ENCODE results near the gene ANKRD12.

The ANKRD12 gene

DNA sequence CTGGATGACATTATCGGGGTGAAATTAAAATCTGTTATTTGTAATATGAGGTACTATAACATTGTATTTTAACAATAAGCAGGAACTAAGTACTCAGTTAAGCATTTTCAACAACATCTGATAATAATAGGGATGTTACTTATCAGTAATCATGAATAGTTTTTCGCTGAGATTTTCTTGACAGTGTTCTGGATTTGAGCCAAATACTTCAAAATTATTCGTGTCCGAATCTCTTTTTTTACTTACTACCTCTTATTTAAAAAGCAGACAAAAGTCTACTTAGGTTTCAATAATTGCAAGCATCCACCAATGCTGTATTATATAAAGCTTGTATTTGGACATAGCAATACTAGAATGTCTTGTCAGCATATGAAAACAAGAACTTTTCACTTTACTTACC, 6.4 kb upstream of the ANKRD12 start:
- Histone ChIP-seq H3K9me3 (replicated peaks in 1 of 11) (no peaks in the 10 kb centered on the region), H4K20me1 (peaks cover 7 to 92% (median 23%) of the 10 kb centered on the region in 11 experiments; a peak in 15 of 22 replicates), H3K36me3 (peaks cover 97 to 100% (median 99%) of the 10 kb centered on the region in 11 experiments), H3K4me3 (no peak overlapping the region), H3K4me1 (peaks cover 4 to 13% (median 8%) of the 10 kb centered on the region in 10 experiments; a peak in 19 of 20 replicates), H3K27ac (no peak overlapping the region), H3K9ac (no peak overlapping the region; a peak in 1 of 22 replicates), H3K27me3 (no peaks in the 10 kb centered on the region), H3K4me2 (no peak overlapping the region)
- TF ChIP-seq Cebpa-rat (IDR thresholded peaks at IDR 0.05): no peak

DNA sequence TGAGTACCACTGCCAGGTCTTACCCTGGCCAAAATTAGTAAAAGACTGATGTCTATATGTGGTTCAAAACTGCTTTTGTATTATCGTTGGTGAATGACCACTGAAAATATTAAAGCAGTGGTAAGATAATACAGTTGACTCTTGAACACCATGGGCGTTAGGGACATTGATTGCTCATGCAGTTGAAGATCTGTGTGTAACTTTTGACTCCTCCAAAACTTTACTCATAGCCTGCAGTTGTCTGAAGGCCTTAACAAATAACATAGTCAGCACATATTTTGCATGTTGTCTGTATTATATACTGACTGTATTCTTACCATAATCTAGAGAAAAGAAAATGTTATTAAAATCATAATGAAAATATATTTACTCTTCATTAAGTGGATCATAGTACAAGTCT, 5.8 kb upstream of the ANKRD12 start:
- Histone ChIP-seq H3K9ac (no peak overlapping the region), H3K27ac (no peak overlapping the region), H3K36me3 (peaks cover 91 to 97% (median 94%) of the 10 kb centered on the region in 11 experiments), H3K4me3 (no peak overlapping the region), H3K9me3 (replicated peaks in 1 of 11) (no peaks in the 10 kb centered on the region), H3K4me1 (peaks cover 10 to 19% (median 14%) of the 10 kb centered on the region in 10 experiments), H3K27me3 (no peaks in the 10 kb centered on the region), H4K20me1 (peaks cover 7 to 85% (median 27%) of the 10 kb centered on the region in 11 experiments; a peak in 15 of 22 replicates), H3K4me2 (no peak overlapping the region)
- no peak for TF ChIP-seq Cebpa-rat (IDR thresholded peaks at IDR 0.05)

DNA sequence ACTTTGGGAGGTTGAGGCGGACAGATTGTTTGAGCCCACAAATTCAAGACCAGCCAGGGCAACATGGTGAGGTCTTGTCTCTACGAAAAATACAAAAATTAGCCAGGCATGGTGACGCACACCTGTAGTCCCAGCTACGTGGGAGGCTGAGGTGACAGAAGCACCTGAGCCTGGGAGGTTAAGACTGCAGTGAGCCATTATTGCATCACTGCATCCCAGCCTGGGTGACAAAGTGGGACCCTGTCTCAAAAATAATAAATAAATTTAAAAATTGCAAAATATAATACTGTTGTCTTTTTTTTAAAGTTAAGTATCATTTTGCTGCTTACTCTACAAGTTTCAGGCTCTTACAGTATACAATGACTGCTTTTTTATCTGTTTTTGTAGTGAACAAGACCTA, 4.0 kb upstream of the ANKRD12 start:
- Histone ChIP-seq H3K4me2 (no peak overlapping the region), H3K4me3 (no peak overlapping the region), H3K27me3 (no peaks in the 10 kb centered on the region), H4K20me1 (peaks cover 2 to 71% (median 25%) of the 10 kb centered on the region in 11 experiments; a peak in 17 of 22 replicates), H3K27ac (no peak overlapping the region), H3K4me1 (peaks cover 12 to 19% (median 15%) of the 10 kb centered on the region in 10 experiments), H3K9ac (no peak overlapping the region), H3K36me3 (peaks cover 72 to 79% (median 76%) of the 10 kb centered on the region in 11 experiments), H3K9me3 (replicated peaks in 1 of 11) (no peaks in the 10 kb centered on the region)
- no peak for TF ChIP-seq Cebpa-rat (IDR thresholded peaks at IDR 0.05)

DNA sequence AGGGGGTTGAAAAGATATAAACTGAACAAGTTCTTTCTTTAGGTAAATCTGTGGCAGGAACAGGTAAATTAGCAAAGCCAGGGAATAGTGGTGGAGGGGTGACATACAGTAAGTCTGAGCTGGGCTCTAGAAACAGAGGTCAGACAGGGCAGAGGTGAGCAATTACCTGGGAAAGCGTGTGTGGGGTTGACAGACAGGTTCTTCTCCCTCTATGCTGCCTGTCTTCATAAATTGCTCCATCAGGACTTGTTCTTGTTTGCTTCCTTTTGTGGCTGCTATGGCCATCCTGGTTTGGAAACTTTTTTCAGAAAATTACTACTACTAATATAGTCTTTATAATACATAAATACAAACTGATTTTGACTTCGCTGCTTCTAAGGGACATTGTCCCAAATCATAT, 3.4 kb upstream of the ANKRD12 start:
- Histone ChIP-seq H3K4me1 (peaks cover 16 to 22% (median 19%) of the 10 kb centered on the region in 10 experiments), H3K9ac (0 out of 22 replicates have a peak overlapping the region, but pooled peaks of 1 of the 11 experiments have one; percentile 20), H3K4me2 (no peak overlapping the region)

DNA sequence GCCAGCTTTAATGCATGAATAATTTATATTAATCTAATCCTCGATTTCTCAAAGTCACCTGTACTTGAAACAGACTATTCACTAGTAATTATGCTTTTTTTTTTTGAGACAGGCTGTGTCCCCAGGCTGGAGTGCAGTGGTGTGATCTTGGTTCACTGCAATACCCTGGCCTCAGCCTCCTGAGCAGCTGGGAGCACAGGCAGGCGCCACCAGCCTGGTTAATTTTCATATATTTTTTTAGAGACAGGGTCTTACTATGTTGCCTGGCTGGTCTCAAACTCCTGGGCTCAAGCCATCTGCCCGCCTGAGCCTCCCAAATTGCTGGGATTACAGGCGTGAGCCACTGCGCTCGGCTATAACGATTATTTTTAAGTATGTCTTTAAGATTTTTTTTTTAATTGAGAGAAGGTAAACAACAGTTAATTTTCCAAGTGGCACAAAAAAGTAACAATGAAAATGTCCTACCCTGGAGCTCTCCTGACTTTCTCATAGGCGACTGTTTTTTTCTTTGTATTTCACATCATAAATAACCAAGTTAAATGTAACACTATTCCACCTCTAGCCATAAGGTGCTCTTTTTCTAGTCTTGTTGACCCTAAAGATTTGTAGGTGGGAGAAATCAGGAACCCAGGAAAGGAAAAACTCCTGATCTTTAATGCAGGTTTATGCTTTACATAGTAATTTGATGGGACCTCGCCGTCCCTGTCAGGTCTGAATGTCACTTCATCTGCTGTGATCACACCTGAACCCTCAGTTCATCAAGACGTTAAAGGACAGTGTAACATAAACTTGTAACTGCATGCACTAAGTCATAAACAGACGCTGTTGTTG, 1.3 kb upstream of the ANKRD12 start:
- peak overlapping the region; percentile 64 to 96 (median 90); a peak in 19 of 22 replicates for H3K27ac ChIP-seq
- H3K9me3 ChIP-seq (replicated peaks in 1 of 11): no peaks in the 10 kb centered on the region
- H4K20me1 ChIP-seq: peaks cover 10 to 71% (median 41%) of the 10 kb centered on the region in 11 experiments; a peak in 19 of 22 replicates
- peak overlapping the region; percentile 87 to 97 (median 95) for H3K4me2 ChIP-seq
- H3K9ac ChIP-seq: peak overlapping the region; percentile 83 to 95 (median 90)
- H3K4me1 ChIP-seq: peaks cover 35 to 42% (median 40%) of the 10 kb centered on the region in 10 experiments
- H3K36me3 ChIP-seq: peaks cover 46 to 52% (median 50%) of the 10 kb centered on the region in 11 experiments
- TF ChIP-seq Cebpa-rat (IDR thresholded peaks at IDR 0.05): no peak
- H3K27me3 ChIP-seq: no peaks in the 10 kb centered on the region
- peak overlapping the region; percentile 69 to 91 (median 79) for H3K4me3 ChIP-seq

More for the DNA sequence above, 3.4 kb upstream of the ANKRD12 start:
- no peak overlapping the region for H3K4me3 ChIP-seq
- peaks cover 66 to 73% (median 70%) of the 10 kb centered on the region in 11 experiments for H3K36me3 ChIP-seq
- no peak for TF ChIP-seq Cebpa-rat (IDR thresholded peaks at IDR 0.05)
- no peaks in the 10 kb centered on the region for H3K9me3 ChIP-seq (replicated peaks in 1 of 11)
- no peak overlapping the region for H3K27ac ChIP-seq
- H3K27me3 ChIP-seq: no peaks in the 10 kb centered on the region
- peaks cover 8 to 71% (median 31%) of the 10 kb centered on the region in 11 experiments; a peak in 19 of 22 replicates for H4K20me1 ChIP-seq

DNA sequence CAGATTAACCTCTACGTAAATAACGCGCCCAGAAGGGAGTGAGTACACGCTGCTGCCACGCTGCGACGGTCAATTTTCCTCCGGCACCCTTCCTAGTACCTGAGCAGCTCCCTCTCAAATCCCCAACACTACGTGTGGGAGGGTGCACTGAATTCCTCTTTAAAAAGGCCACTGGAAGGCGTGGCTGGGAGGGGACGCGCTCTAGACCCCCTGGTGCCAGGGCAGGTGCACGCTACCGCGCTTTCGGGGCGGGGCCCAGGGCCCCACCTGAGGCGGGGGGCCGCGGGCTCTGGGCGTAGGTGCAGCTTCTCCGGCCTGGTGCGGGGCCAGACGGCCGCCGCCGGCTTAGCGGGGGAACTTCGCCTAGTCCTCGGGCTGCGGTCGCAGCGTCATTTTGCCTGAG, 668 bp upstream of the ANKRD12 start:
- H3K9ac ChIP-seq: peak overlapping the region; percentile 83 to 95 (median 90)
- peak overlapping the region; percentile 87 to 97 (median 95) for H3K4me2 ChIP-seq
- H3K27me3 ChIP-seq: no peaks in the 10 kb centered on the region
- H3K4me3 ChIP-seq: peak overlapping the region; percentile 69 to 91 (median 79)
- peaks cover 10 to 71% (median 45%) of the 10 kb centered on the region in 11 experiments; a peak in 19 of 22 replicates for H4K20me1 ChIP-seq
- no peak for TF ChIP-seq Cebpa-rat (IDR thresholded peaks at IDR 0.05)
- H3K27ac ChIP-seq: peak overlapping the region; percentile 64 to 96 (median 90)
- peaks cover 40 to 46% (median 43%) of the 10 kb centered on the region in 11 experiments for H3K36me3 ChIP-seq
- H3K4me1 ChIP-seq: peaks cover 38 to 49% (median 45%) of the 10 kb centered on the region in 10 experiments
- H3K9me3 ChIP-seq (replicated peaks in 1 of 11): no peaks in the 10 kb centered on the region

DNA sequence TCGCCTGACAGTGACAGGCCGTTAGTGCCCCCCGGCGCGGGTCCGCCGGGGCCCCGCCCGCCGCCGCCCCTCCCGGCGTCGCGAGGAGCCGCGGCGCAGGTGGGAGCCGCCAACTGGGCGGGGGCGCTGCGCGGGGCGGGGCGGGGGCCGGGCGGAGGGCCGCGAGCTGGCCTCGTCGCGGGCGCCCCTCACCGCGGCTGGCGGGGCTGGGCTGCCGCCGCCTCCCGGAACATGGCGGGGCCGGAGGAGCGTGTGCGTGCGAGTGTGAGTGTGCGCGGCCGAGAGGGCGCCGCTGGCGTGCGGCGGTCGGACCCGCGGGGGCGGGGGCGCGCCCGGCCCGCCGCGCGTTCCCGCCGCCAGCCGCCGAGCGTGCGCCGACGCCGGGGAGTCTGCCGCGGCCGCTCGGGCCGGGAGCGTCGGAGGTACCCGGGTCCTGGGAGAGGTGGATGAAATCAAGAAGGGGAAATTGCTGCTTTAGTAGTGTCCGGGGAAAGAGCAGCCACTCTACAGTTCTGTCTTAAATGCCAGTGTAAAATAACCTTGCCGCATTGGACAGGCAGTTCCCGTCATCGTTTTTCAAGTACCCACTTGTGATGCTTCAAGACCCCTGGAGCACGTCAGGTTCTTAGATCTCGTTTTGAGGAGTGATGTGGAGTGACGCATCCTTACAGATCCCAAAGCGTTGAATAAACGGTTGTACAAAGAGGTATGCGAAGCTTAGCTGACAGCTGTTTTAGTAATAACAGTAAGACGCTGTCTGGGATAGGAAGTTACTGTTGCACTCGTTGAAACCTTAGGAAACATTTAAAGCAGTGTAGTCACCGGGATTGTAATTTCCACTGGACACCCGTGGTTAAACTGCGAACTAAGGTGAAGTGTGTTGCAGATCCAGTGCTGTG, 836 bp downstream of the ANKRD12 start:
- Histone ChIP-seq H3K9ac (peak overlapping the region; percentile 83 to 95 (median 91)), H3K36me3 (peaks cover 24 to 31% (median 28%) of the 10 kb centered on the region in 11 experiments; a peak in 20 of 22 replicates), H3K27ac (peak overlapping the region; percentile 81 to 96 (median 90)), H3K4me3 (peak overlapping the region; percentile 69 to 91 (median 79)), H3K27me3 (no peaks in the 10 kb centered on the region), H3K4me1 (peaks cover 38 to 63% (median 49%) of the 10 kb centered on the region in 10 experiments), H3K9me3 (replicated peaks in 1 of 11) (no peaks in the 10 kb centered on the region), H3K4me2 (peak overlapping the region; percentile 74 to 98 (median 92)), H4K20me1 (peaks cover 10 to 74% (median 49%) of the 10 kb centered on the region in 11 experiments; a peak in 19 of 22 replicates)
- no peak for TF ChIP-seq Cebpa-rat (IDR thresholded peaks at IDR 0.05)

DNA sequence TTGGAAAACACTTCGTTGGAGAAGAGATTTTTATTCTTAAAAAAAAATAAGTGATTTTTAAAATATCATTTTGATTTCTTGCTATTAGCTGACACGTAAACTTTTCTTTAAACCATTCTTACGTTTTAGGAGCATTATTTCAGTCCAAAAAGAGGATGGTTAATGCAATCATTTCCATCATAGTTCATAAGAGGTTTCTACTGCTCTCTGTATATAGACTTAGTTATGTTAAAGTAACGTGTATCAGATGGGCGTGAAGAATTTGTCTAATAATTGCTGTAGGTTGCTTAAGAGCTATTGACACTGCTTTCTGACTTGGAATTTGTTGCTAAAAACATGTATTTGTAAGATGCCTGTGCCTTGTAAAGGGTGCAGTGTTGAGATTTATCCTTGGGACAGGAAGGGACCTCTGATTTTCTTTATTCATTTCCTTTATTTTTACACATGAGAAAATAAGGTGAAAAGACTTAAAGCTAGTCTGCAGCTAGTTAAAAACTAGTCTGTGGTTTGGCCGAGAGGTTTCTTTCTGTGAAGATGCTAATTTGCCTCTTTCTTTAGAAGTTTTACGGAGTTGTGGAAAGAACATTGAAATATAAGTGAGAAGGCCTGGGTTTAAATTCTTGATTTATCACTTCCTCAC, 2.9 kb downstream of the ANKRD12 start:
- H3K27me3 ChIP-seq: no peaks in the 10 kb centered on the region
- H3K4me3 ChIP-seq: peak overlapping the region in 4 of 10 experiments; percentile 14 to 81 (median 71); a peak in 8 of 20 replicates
- TF ChIP-seq Cebpa-rat (IDR thresholded peaks at IDR 0.05): no peak
- H3K27ac ChIP-seq: peak overlapping the region in 3 of 11 experiments; percentile 4 to 96 (median 31); a peak in 6 of 22 replicates
- peaks cover 45 to 78% (median 55%) of the 10 kb centered on the region in 10 experiments for H3K4me1 ChIP-seq
- H3K9me3 ChIP-seq (replicated peaks in 1 of 11): no peaks in the 10 kb centered on the region
- H4K20me1 ChIP-seq: peaks cover 10 to 74% (median 40%) of the 10 kb centered on the region in 11 experiments; a peak in 18 of 22 replicates
- peak overlapping the region; percentile 17 to 95 (median 40); a peak in 17 of 22 replicates for H3K9ac ChIP-seq
- H3K4me2 ChIP-seq: peak overlapping the region; percentile 74 to 98 (median 92)
- peaks cover 3 to 13% (median 8%) of the 10 kb centered on the region in 11 experiments; a peak in 17 of 22 replicates for H3K36me3 ChIP-seq
